COR-L47 (cell line): ENCODE data around the gene ADGRA3.
A peak's percentile ranks its signal among the peaks of the same experiment; 100 is the strongest.

Experiments
- DNase-seq: peaks from one replicate; lab custom pipeline; 2025; lab: John Stamatoyannopoulos, UW

Gene ADGRA3

GRCh38 chr4:22515888-22516541 is at the start of gene ADGRA3:
Gene ADGRA3 (minus strand): TSS chr4:22516066. CDS start chr4:22515784, 282 bp downstream.
- DNase-seq = peak; percentile 56

GRCh38 chr4:22556495-22556894 is 40.6 kb upstream of the ADGRA3 start:
- no peak for DNase-seq

- no peak for DNase-seq
These were observed 38.8 kb upstream of the ADGRA3 start for GRCh38 chr4:22554670-22555069.

- no peak for DNase-seq
These were observed 37.7 kb upstream of the ADGRA3 start for GRCh38 chr4:22553560-22553959.

GRCh38 chr4:22552812-22553211 is 36.9 kb upstream of the ADGRA3 start:
- no peak for DNase-seq

- no peak for DNase-seq
These were observed 35.7 kb upstream of the ADGRA3 start for GRCh38 chr4:22551550-22551949.

- DNase-seq = no peak
These were observed 30.4 kb upstream of the ADGRA3 start for GRCh38 chr4:22546299-22546698.

GRCh38 chr4:22539251-22539650 is 23.4 kb upstream of the ADGRA3 start:
- no peak for DNase-seq

GRCh38 chr4:22537864-22538263 is 22.0 kb upstream of the ADGRA3 start:
- DNase-seq = no peak

GRCh38 chr4:22534374-22534773 is 18.5 kb upstream of the ADGRA3 start:
- no peak for DNase-seq

GRCh38 chr4:22532896-22533295 is 17.0 kb upstream of the ADGRA3 start:
- DNase-seq = no peak

GRCh38 chr4:22532117-22532516 is 16.3 kb upstream of the ADGRA3 start:
- DNase-seq = no peak

- DNase-seq = no peak
These were observed 15.6 kb upstream of the ADGRA3 start for GRCh38 chr4:22531311-22532019.

- DNase-seq = no peak
These were observed 9.0 kb upstream of the ADGRA3 start for GRCh38 chr4:22524895-22525294.

- no peak for DNase-seq
These were observed 7.0 kb upstream of the ADGRA3 start for GRCh38 chr4:22522706-22523501.

GRCh38 chr4:22522206-22522605 is 6.3 kb upstream of the ADGRA3 start:
- no peak for DNase-seq

- no peak for DNase-seq
These were observed 5.4 kb upstream of the ADGRA3 start for GRCh38 chr4:22521240-22521639.

- DNase-seq = peak; percentile 56
These were observed 550 bp downstream of the ADGRA3 start for GRCh38 chr4:22515145-22515887.

GRCh38 chr4:22514481-22514880 is 1.4 kb downstream of the ADGRA3 start:
- no peak for DNase-seq

- no peak for DNase-seq
These were observed 1.9 kb downstream of the ADGRA3 start for GRCh38 chr4:22514001-22514400.

GRCh38 chr4:22512306-22512705 is 3.6 kb downstream of the ADGRA3 start:
- DNase-seq = no peak

GRCh38 chr4:22510750-22511149 is 5.1 kb downstream of the ADGRA3 start:
- no peak for DNase-seq
